ENCODE data around the gene PCNP. TPM values are rescaled to one million over a fixed set of nuclear protein-coding genes. Genes with fewer than 3 reads are reported as not detected.

PCNP gene
- total RNA-seq (2022; extraction: Qiagen RNA extraction; ENCODE audit: low read depth): 90.8 to 147 TPM (median 107 TPM) in 5 replicates

GRCh38 chr3:101573449-101574387 is at the start of gene PCNP:
Gene PCNP (plus strand): TSS chr3:101574180. CDS start chr3:101574216, 36 bp downstream.

GRCh38 chr3:101561630-101562328 is 12.2 kb upstream of the PCNP start, which contains the start of gene TRMT10C:
Gene TRMT10C (plus strand): TSS chr3:101561868. CDS start chr3:101564782, 2,914 bp downstream.

Other genes with a start within 250 kb of the PCNP start
- 1.2 to 3.0 TPM (median 2.1 TPM) in 5 replicates for gene SENP7, start 61.0 kb upstream of the PCNP start, total RNA-seq (2022; extraction: Qiagen RNA extraction; ENCODE audit: low read depth)
- gene TRMT10C, start 12.3 kb upstream of the PCNP start, total RNA-seq (2022; extraction: Qiagen RNA extraction; ENCODE audit: low read depth): 18.7 to 44.6 TPM (median 33.3 TPM) in 5 replicates
- 7.8 to 11.5 TPM (median 9.5 TPM) in 5 replicates for gene ZBTB11, start 103.0 kb downstream of the PCNP start, total RNA-seq (2022; extraction: Qiagen RNA extraction; ENCODE audit: low read depth)
- 1,523 to 2,271 TPM (median 1,664 TPM) in 5 replicates for gene RPL24, start 112.5 kb downstream of the PCNP start, total RNA-seq (2022; extraction: Qiagen RNA extraction; ENCODE audit: low read depth)
- gene CEP97, start 150.4 kb downstream of the PCNP start, total RNA-seq (2022; extraction: Qiagen RNA extraction; ENCODE audit: low read depth): 2.8 to 6.6 TPM (median 5.9 TPM) in 5 replicates
- gene NXPE3, start 205.0 kb downstream of the PCNP start, total RNA-seq (2022; extraction: Qiagen RNA extraction; ENCODE audit: low read depth): 18.9 to 24.6 TPM (median 23.5 TPM) in 5 replicates

Data from A549 treated with ZK216348 at 1 μM for 4 hours (cell line).